ENCODE measurements around the gene CYP4A11. TPM values are rescaled to one million over a fixed set of nuclear protein-coding genes. Genes with fewer than 3 reads are reported as not detected.
"Not testable (repeated sequence)": the region's sequence is repeated elsewhere in the genome, so short reads cannot be mapped to it uniquely, and the experiment has no call there.

Gene CYP4A11
- total and polyA plus RNA-seq, 9 of the 15 experiments (the other 6 are each of a cell fraction or from before 2014, with no cell fraction given): not detected

GRCh38 chr1:46948629-46949416, 7.5 kb upstream of the CYP4A11 start (continued):
- TF ChIP-seq POU5F1 (IDR thresholded peaks at IDR 0.05; ENCODE audit: borderline replicate concordance, low read depth, low read length, partially characterized antibody) (no peak), KAT2B (IDR thresholded peaks at IDR 0.05; ENCODE audit: low read depth, low read length) (no peak), TBP (optimal IDR thresholded peaks at IDR 0.05; ENCODE audit: low read depth, low read length) (no peak), IRF2 (CRISPR knock-in tag; IDR thresholded peaks at IDR 0.05) (no peak)

DNA sequence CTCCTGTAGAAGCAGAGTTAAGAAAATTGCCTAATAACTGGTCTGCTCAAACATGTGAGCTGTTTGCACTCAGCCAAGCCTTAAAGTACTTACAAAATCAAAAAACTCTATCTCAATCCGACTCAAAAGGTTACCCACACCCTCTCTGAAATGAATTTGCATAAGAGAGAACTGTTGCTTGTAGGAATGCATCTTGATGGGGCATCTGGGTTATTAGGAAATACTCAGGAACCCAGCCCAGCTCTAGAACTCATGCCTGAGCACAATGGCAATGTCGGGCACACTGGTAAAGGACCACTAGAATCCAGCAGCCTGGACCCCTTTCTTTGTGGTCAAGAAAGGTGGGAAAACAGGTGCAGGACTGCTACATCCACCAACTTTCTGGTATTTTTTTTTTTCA, 6.4 kb upstream of the CYP4A11 start:
- BruUV-seq (replicated peaks); in situ Hi-C loops (cut with MboI): not testable (repeated sequence)

More for the DNA sequence above, 6.4 kb upstream of the CYP4A11 start:
- H3K79me2 ChIP-seq (ENCODE audit: control insufficient read depth, insufficient read depth, low read length); H3K4me2 ChIP-seq (ENCODE audit: insufficient read depth, low read length); H3K9me3 ChIP-seq (replicated peaks; ENCODE audit: control insufficient read depth, insufficient read depth, low read depth, low read length); intact Hi-C loops (cut with micrococcal nuclease); POLR2A ChIA-PET; H2AFZ ChIP-seq (ENCODE audit: low read depth, low read length); H3K9me1 ChIP-seq (ENCODE audit: control insufficient read depth, insufficient read depth, low read length); H3K4me1 ChIP-seq (replicated peaks in 1 of 2; ENCODE audit: control insufficient read depth in 2 of 2, insufficient read depth in 2 of 2, low read length in 2 of 2); CTCF ChIA-PET (ENCODE audit: low intra/inter-chr PET ratio); DNase-seq (ENCODE audit: extremely low read depth in 1 of 4, low spot score in 3 of 4); ATAC-seq; H3K4me3 ChIP-seq; H4K20me1 ChIP-seq (replicated peaks; ENCODE audit: control insufficient read depth, insufficient read depth, low read length); H3K36me3 ChIP-seq (ENCODE audit: control insufficient read depth, insufficient read depth, low read length); H3K27me3 ChIP-seq (ENCODE audit: control insufficient read depth in 2 of 2, insufficient read depth in 2 of 2, low read length in 2 of 2); H3K27ac ChIP-seq (ENCODE audit: extremely low read depth, low read depth, low read length); FAIRE-seq; H3K9ac ChIP-seq (ENCODE audit: insufficient read depth in 1 of 2, low read depth in 2 of 2, low read length in 2 of 2): not testable (repeated sequence)
- 0% methylated on average over 1 of the region's 2 CpGs for WGBS (ENCODE audit: insufficient coverage, low coverage, missing lambda C conversion rate)

All from K562 (cell line).